GM19468 (cell line): ENCODE results near the gene ZNF878.

Experiments used
- ATAC-seq: cut with Tn5 transposase; IDR thresholded peaks from one replicate; pipeline ENCODE4 v1.9.1; 2021; ENCODE audit warnings: mild to moderate bottlenecking, moderate library complexity, moderate number of reproducible peaks; ENCODE audit not compliant: unreplicated experiment; ENCODE audit errors: extremely low read depth

ZNF878 gene

GRCh38 chr19:12035220-12036172, 17.3 kb downstream of the ZNF878 start, which contains the start of gene ZNF433:
ZNF433 (minus strand) TSS chr19:12035679; CDS start chr19:12035539, 140 bp downstream.
- ATAC-seq: no peak

GRCh38 chr19:12034620-12035019, 18.1 kb downstream of the ZNF878 start:
- ATAC-seq: no peak

DNA sequence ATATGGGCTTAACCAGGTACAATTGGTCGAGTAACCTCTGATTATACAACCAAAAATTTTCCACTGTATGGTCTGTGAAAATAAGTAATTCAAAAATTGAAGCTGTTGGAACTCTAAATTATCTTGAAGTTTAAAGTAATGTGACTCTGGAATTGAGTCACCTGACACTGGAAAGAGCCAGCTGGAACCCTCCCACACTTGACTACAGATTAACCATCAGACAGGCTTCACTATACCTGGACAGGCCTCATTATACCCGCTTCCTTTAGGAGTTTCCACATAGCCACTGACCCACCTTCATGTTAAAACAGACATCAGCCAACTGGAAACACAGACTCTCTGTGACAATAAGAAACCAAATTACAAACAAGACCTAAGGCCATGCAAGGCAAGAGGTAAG, 18.6 kb downstream of the ZNF878 start:
- no peak for ATAC-seq

- ATAC-seq: no peak
These were observed 37.0 kb downstream of the ZNF878 start for GRCh38 chr19:12015753-12016116.

GRCh38 chr19:12015015-12015752, 37.6 kb downstream of the ZNF878 start:
- ATAC-seq: no peak

DNA sequence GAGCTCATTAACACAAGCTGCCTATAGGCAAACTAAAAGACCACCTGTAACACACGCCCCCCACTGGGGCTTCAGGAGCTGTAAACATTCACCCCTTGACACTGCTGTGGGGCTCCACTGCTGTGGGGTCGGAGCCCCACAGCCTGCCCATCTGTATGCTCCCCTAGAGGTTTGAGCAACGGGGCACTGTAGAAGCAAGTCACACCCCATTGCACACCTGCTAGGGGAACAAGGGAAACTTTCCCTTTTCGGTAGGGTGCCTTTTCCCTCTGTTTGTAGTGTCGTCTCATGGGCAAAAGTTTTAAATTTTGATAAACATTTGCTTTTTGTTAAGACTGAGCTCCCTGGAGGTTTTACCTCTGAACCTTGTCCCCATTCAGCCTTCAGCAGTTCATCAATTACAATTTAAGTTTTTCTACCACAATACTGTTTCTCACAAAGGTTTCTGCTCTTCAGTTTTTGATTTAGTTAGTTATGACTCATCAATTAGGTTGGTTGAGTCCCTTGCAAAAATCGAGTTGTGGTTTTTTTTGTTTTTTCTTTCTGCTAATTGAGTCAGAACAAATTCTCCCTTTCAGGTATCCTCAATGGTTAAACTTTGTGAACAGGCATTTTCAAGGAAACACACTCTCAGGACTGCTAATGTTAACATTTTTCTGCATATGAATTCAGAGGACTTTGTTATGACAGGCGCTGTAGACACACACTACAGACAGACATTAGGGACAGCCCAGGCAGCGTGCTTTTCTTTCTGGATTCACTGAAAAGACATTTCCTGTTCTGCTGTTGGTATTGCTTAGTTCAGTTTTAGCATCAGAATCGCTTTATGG, 52.4 kb downstream of the ZNF878 start:
- no peak for ATAC-seq

- no peak for ATAC-seq
These were observed 57.6 kb downstream of the ZNF878 start for GRCh38 chr19:11995174-11995573.
